GM12878 (cell line): ENCODE measurements around the gene CSMD2. TPM values are rescaled to one million over a fixed set of nuclear protein-coding genes. Genes with fewer than 3 reads are reported as not detected.

Experiments used
- ATAC-seq: fragments of 200-7000 bp; cut with Tn5 transposase; 3 replicates; pipeline ENCODE4 v1.9.1; 2020; ENCODE audit warnings: mild to moderate bottlenecking, moderate library complexity
- BruUV-seq: library from RNA; stranded (reverse); fragments of 400-500 nt; replicated peaks from 2 replicates; lab custom pipeline; 2021; lab: Mats Ljungman, UMichigan
- CTCF ChIA-PET: fragments of 300-600 bp; sonication (Branson Sonifier 250); formaldehyde crosslinking; extraction: SDS; loops from one replicate; lab custom pipeline; 2021; ENCODE audit warnings: inconsistent platforms; lab: Yijun Ruan, JAX
- POLR2A ChIA-PET: fragments of 350-600 bp; formaldehyde crosslinking; extraction: SDS; loops from one replicate; lab custom pipeline; 2021; ENCODE audit warnings: inconsistent platforms; lab: Charles Lee
- RAD21 ChIA-PET: fragments of 300-600 bp; sonication (Branson Sonifier 250); formaldehyde crosslinking; loops from one replicate; lab custom pipeline; 2023; ENCODE audit warnings: antibody characterized with exemption; ENCODE audit not compliant: unreplicated experiment; lab: Charles Lee
- SMC1A ChIA-PET: fragments of 300-600 bp; sonication (Branson Sonifier 250); formaldehyde crosslinking; loops from one replicate; lab custom pipeline; 2023; ENCODE audit not compliant: unreplicated experiment, uncharacterized antibody; lab: Charles Lee
- DNase-seq: peaks from one replicate; pipeline ENCODE4 v3.0.0-alpha.2; 2011; ENCODE audit warnings: low read depth, low spot score
- FAIRE-seq: peaks from 3 replicates; lab custom pipeline; 2011; peaks lifted over from hg19 to GRCh38; lab: Jason Lieb, UNC
- H2AFZ ChIP-seq: 2 replicates; pipeline ENCODE4 v1.6.0; 2011; ENCODE audit warnings: low read depth, low read length, control low read depth; ENCODE audit not compliant: control insufficient read depth
- H3K27ac ChIP-seq: 2 replicates; pipeline ENCODE4 v1.5.1; 2011; ENCODE audit warnings: control low read depth; ENCODE audit not compliant: control insufficient read depth, insufficient read depth
- H3K27me3 ChIP-seq, 2 experiments: replicated peaks in 1 of 2; 2 replicates each; pipeline versions ENCODE4 v1.6.0 to v1.6.1; 2011; ENCODE audit warnings: low read length in 1 of 2; ENCODE audit not compliant: control insufficient read depth in 2 of 2, insufficient read depth in 2 of 2
- H3K36me3 ChIP-seq, 2 experiments: 2 replicates each; pipeline ENCODE4 v1.5.1; 2011; ENCODE audit warnings: low read length in 1 of 2; ENCODE audit not compliant: control insufficient read depth in 2 of 2, insufficient read depth in 2 of 2
- H3K4me1 ChIP-seq: 2 replicates; pipeline ENCODE4 v1.6.1; 2011; ENCODE audit warnings: mild to moderate bottlenecking, low read length, moderate library complexity, mixed read lengths; ENCODE audit not compliant: control insufficient read depth, insufficient read depth
- H3K4me2 ChIP-seq: 2 replicates; pipeline ENCODE4 v1.6.0; 2011; ENCODE audit warnings: control low read depth; ENCODE audit not compliant: control insufficient read depth, insufficient read depth
- H3K4me3 ChIP-seq: fragments of 200-600 bp; sonication (generic); 2 replicates; pipeline ENCODE4 v1.5.1; 2016
- H3K79me2 ChIP-seq: 2 replicates; pipeline ENCODE4 v1.6.0; 2011; ENCODE audit warnings: low read length; ENCODE audit not compliant: control insufficient read depth, insufficient read depth
- H3K9ac ChIP-seq: 2 replicates; pipeline ENCODE4 v1.8.0; 2011; ENCODE audit warnings: low read length, control low read depth, mixed read lengths; ENCODE audit not compliant: control insufficient read depth, insufficient read depth
- H3K9me3 ChIP-seq: replicated peaks from 3 replicates; pipeline ENCODE4 v1.5.1; 2011; ENCODE audit warnings: mild to moderate bottlenecking, low read length; ENCODE audit not compliant: control insufficient read depth, insufficient read depth
- H4K20me1 ChIP-seq: 2 replicates; pipeline ENCODE4 v1.6.0; 2011; ENCODE audit not compliant: control insufficient read depth, insufficient read depth
- EED ChIP-seq: sonication (generic); IDR thresholded peaks from 2 replicates; pipeline ENCODE4 v1.6.1; 2016; ENCODE audit warnings: antibody characterized with exemption, low read depth
- HDAC6 ChIP-seq: fragments of 200-600 bp; sonication (generic); IDR thresholded peaks from one replicate; pipeline ENCODE4 v1.8.0; 2017; ENCODE audit warnings: antibody characterized with exemption; ENCODE audit not compliant: unreplicated experiment
- MYC ChIP-seq: IDR thresholded peaks from 2 replicates; pipeline ENCODE4 v1.6.1; 2011; ENCODE audit warnings: mild to moderate bottlenecking, low read length, moderate library complexity, inconsistent platforms; ENCODE audit not compliant: insufficient read depth, insufficient replicate concordance, insufficient read length, severe bottlenecking
- NFYA ChIP-seq: IDR thresholded peaks from 2 replicates; pipeline ENCODE4 v1.6.1; 2011; ENCODE audit warnings: low read depth, mild to moderate bottlenecking, low read length, improper control_type of control experiment, borderline replicate concordance
- RAD51 ChIP-seq: fragments of 450-650 bp; IDR thresholded peaks from 2 replicates; pipeline ENCODE4 v1.6.1; 2016; ENCODE audit warnings: moderate library complexity, mild to moderate bottlenecking, inconsistent platforms
- TCF3 ChIP-seq: IDR thresholded peaks from 2 replicates; pipeline ENCODE4 v1.6.1; 2012; ENCODE audit warnings: low read depth, mild to moderate bottlenecking, low read length, borderline replicate concordance; ENCODE audit not compliant: insufficient read depth
- TCF7 ChIP-seq: IDR thresholded peaks from 2 replicates; pipeline ENCODE4 v1.6.1; 2014; ENCODE audit warnings: antibody characterized with exemption, borderline replicate concordance
- WGBS: methylation state at CpG from one replicate; pipeline ENCODE4 v1.1.6; 2016; ENCODE audit warnings: low lambda C conversion rate; ENCODE audit not compliant: insufficient replicate concordance, insufficient coverage; ENCODE audit errors: missing lambda C conversion rate; 5-methylcytosine and 5-hydroxymethylcytosine counted together
- in situ Hi-C: fragments of 300-500 bp; cut with MboI; formaldehyde crosslinking; loops from 9 replicates; pipeline ENCODE4 v1.14.3; 2018; ENCODE audit warnings: mixed read lengths
- intact Hi-C: fragments of 100-400 bp; cut with micrococcal nuclease; formaldehyde crosslinking; loops from one replicate; pipeline ENCODE4 v1.14.2; 2022; ENCODE audit not compliant: unreplicated experiment
- polyA plus RNA-seq, 11 experiments: library from polyadenylated mRNA; depleted of rRNA in 4 of 11; unstranded in 6 of 11; stranded (reverse) in 5 of 11; fragments of >200 nt; fragmentation: Nextera tagmentation in 4 of 11; fragmentation: Illumina TruSeq in 1 of 11; extraction: Ambion mirVana in 4 of 11; extraction: Trizol in 1 of 11; gene quantifications; 1 replicate in 1 of 11; 2 replicates in 10 of 11; pipeline versions ENCODE4 v1.2.1 to v1.2.3, GENCODE V29; 2011 to 2016; ENCODE audit warnings: inconsistent platforms in 2 of 11, missing spikeins in 2 of 11, low read depth in 1 of 11
- total RNA-seq, 4 experiments: library from RNA; depleted of rRNA in 3 of 4; stranded (reverse); fragments of >200 nt in 3 of 4; fragmentation: Illumina TruSeq in 1 of 4; extraction: Trizol in 1 of 4; gene quantifications; 2 replicates each; pipeline versions ENCODE4 v1.2.1 to v1.2.3, GENCODE V29; 2013 to 2021
- TF ChIP-seq, protein P1 (sequence below): fragments of 450-650 bp; IDR thresholded peaks from 2 replicates; pipeline ENCODE4 v1.6.1; 2016; ENCODE audit warnings: mild to moderate bottlenecking, moderate library complexity, borderline replicate concordance
- TF ChIP-seq, protein P2 (sequence below): IDR thresholded peaks from 2 replicates; pipeline ENCODE4 v1.6.1; 2011; ENCODE audit warnings: low read depth, low read length, improper control_type of control experiment, borderline replicate concordance
- TF ChIP-seq, protein P3 (sequence below): fragments of 450-650 bp; IDR thresholded peaks from 2 replicates; pipeline ENCODE4 v1.6.1; 2017; ENCODE audit warnings: borderline replicate concordance
- TF ChIP-seq, protein P4 (sequence below): IDR thresholded peaks from 2 replicates; pipeline ENCODE4 v1.6.1; 2012; ENCODE audit warnings: low read depth, low read length, improper control_type of control experiment
- TF ChIP-seq, protein P5 (sequence below): fragments of 450-650 bp; IDR thresholded peaks from 2 replicates; pipeline ENCODE4 v1.6.1; 2016; ENCODE audit warnings: mild to moderate bottlenecking
- TF ChIP-seq, protein P6 (sequence below): fragments of 450-650 bp; IDR thresholded peaks from 2 replicates; pipeline ENCODE4 v1.6.1; 2017; ENCODE audit warnings: low read depth, mild to moderate bottlenecking, moderate library complexity

The CSMD2 gene
- total and polyA plus RNA-seq, 10 of the 15 experiments (the other 5 are each of a cell fraction or from before 2014, with no cell fraction given) = under 0.01 TPM; not detected in 9

DNA sequence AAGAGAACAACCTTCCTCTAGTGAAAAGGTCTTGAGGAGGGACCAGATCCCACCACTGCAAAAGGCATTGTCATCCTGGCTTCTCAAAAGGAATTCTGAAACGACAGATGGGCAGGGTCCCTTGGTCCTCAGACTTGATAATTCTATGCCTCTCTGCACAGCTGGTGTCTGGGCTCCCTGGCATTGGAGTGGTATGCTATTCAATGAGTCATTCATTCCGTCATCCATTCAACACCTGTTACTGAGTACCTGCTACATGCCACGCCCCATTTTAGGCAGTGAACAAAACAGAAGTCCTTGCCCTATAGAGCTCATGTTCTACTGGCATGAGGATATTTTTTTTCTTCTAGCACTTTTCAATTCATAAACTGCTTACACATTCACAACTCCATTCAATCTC, 347.0 kb downstream of the CSMD2 start:
- Histone ChIP-seq H3K4me1 (no peaks in the 10 kb centered on the region), H3K9me3 (no peaks in the 10 kb centered on the region), H3K27ac (no peak overlapping the region), H3K9ac (no peak overlapping the region), H2AFZ (no peak overlapping the region), H3K36me3 (no peaks in the 10 kb centered on the region), H3K4me2 (no peak overlapping the region), H3K27me3 (no peaks in the 10 kb centered on the region; a peak in 2 of 4 replicates), H4K20me1 (no peaks in the 10 kb centered on the region), H3K4me3 (no peak overlapping the region), H3K79me2 (no peaks in the 10 kb centered on the region)
- FAIRE-seq = no peak
- ATAC-seq = no peak
- 27% methylated on average over 3 of the region's 3 CpGs for WGBS
- ChIA-PET POLR2A (no interaction called here), SMC1A (no interaction called here), RAD21 (no interaction called here), CTCF (no interaction called here)
- in situ Hi-C loops = no loop called here
- no TSS peak for BruUV-seq
- no peak for DNase-seq
- intact Hi-C loops = no loop called here
- TF ChIP-seq NFYA (no peak), MYC (no peak), HDAC6 (no peak), TCF7 (no peak), TCF3 (no peak), RAD51 (no peak), EED (no peak)
- TF ChIP-seq, protein P1, sequence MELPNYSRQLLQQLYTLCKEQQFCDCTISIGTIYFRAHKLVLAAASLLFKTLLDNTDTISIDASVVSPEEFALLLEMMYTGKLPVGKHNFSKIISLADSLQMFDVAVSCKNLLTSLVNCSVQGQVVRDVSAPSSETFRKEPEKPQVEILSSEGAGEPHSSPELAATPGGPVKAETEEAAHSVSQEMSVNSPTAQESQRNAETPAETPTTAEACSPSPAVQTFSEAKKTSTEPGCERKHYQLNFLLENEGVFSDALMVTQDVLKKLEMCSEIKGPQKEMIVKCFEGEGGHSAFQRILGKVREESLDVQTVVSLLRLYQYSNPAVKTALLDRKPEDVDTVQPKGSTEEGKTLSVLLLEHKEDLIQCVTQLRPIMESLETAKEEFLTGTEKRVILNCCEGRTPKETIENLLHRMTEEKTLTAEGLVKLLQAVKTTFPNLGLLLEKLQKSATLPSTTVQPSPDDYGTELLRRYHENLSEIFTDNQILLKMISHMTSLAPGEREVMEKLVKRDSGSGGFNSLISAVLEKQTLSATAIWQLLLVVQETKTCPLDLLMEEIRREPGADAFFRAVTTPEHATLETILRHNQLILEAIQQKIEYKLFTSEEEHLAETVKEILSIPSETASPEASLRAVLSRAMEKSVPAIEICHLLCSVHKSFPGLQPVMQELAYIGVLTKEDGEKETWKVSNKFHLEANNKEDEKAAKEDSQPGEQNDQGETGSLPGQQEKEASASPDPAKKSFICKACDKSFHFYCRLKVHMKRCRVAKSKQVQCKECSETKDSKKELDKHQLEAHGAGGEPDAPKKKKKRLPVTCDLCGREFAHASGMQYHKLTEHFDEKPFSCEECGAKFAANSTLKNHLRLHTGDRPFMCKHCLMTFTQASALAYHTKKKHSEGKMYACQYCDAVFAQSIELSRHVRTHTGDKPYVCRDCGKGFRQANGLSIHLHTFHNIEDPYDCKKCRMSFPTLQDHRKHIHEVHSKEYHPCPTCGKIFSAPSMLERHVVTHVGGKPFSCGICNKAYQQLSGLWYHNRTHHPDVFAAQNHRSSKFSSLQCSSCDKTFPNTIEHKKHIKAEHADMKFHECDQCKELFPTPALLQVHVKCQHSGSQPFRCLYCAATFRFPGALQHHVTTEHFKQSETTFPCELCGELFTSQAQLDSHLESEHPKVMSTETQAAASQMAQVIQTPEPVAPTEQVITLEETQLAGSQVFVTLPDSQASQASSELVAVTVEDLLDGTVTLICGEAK = no peak
- TF ChIP-seq, protein P2, sequence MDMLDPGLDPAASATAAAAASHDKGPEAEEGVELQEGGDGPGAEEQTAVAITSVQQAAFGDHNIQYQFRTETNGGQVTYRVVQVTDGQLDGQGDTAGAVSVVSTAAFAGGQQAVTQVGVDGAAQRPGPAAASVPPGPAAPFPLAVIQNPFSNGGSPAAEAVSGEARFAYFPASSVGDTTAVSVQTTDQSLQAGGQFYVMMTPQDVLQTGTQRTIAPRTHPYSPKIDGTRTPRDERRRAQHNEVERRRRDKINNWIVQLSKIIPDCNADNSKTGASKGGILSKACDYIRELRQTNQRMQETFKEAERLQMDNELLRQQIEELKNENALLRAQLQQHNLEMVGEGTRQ = no peak
- TF ChIP-seq, protein P3, sequence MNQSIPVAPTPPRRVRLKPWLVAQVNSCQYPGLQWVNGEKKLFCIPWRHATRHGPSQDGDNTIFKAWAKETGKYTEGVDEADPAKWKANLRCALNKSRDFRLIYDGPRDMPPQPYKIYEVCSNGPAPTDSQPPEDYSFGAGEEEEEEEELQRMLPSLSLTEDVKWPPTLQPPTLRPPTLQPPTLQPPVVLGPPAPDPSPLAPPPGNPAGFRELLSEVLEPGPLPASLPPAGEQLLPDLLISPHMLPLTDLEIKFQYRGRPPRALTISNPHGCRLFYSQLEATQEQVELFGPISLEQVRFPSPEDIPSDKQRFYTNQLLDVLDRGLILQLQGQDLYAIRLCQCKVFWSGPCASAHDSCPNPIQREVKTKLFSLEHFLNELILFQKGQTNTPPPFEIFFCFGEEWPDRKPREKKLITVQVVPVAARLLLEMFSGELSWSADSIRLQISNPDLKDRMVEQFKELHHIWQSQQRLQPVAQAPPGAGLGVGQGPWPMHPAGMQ = no peak
- TF ChIP-seq, protein P4, sequence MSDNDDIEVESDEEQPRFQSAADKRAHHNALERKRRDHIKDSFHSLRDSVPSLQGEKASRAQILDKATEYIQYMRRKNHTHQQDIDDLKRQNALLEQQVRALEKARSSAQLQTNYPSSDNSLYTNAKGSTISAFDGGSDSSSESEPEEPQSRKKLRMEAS = no peak
- TF ChIP-seq, protein P5, sequence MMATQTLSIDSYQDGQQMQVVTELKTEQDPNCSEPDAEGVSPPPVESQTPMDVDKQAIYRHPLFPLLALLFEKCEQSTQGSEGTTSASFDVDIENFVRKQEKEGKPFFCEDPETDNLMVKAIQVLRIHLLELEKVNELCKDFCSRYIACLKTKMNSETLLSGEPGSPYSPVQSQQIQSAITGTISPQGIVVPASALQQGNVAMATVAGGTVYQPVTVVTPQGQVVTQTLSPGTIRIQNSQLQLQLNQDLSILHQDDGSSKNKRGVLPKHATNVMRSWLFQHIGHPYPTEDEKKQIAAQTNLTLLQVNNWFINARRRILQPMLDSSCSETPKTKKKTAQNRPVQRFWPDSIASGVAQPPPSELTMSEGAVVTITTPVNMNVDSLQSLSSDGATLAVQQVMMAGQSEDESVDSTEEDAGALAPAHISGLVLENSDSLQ = no peak
- TF ChIP-seq, protein P6, sequence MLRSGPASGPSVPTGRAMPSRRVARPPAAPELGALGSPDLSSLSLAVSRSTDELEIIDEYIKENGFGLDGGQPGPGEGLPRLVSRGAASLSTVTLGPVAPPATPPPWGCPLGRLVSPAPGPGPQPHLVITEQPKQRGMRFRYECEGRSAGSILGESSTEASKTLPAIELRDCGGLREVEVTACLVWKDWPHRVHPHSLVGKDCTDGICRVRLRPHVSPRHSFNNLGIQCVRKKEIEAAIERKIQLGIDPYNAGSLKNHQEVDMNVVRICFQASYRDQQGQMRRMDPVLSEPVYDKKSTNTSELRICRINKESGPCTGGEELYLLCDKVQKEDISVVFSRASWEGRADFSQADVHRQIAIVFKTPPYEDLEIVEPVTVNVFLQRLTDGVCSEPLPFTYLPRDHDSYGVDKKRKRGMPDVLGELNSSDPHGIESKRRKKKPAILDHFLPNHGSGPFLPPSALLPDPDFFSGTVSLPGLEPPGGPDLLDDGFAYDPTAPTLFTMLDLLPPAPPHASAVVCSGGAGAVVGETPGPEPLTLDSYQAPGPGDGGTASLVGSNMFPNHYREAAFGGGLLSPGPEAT = no peak
